Keratinocyte (primary cell): ENCODE results near the gene EIF2AK2.

ENCODE experiments used
- EZH2 ChIP-seq: IDR thresholded peaks from one replicate; pipeline ENCODE4 v1.6.1; 2012; ENCODE audit warnings: inconsistent platforms, mild to moderate bottlenecking, low read length, moderate library complexity
- TF ChIP-seq, protein P1 (sequence below), 3 experiments: IDR thresholded peaks in 1 of 3; conservative IDR thresholded peaks in 1 of 3; optimal IDR thresholded peaks in 1 of 3; 2 replicates in 2 of 3; 3 replicates in 1 of 3; pipeline versions ENCODE3 to v1.5.1; 2011; ENCODE audit warnings: low read length in 3 of 3, mild to moderate bottlenecking in 3 of 3, moderate library complexity in 2 of 3, control low read depth in 1 of 3, inconsistent platforms in 1 of 3; ENCODE audit not compliant: insufficient read depth in 2 of 3; ENCODE audit errors: extremely low read depth in 1 of 3

DNA sequence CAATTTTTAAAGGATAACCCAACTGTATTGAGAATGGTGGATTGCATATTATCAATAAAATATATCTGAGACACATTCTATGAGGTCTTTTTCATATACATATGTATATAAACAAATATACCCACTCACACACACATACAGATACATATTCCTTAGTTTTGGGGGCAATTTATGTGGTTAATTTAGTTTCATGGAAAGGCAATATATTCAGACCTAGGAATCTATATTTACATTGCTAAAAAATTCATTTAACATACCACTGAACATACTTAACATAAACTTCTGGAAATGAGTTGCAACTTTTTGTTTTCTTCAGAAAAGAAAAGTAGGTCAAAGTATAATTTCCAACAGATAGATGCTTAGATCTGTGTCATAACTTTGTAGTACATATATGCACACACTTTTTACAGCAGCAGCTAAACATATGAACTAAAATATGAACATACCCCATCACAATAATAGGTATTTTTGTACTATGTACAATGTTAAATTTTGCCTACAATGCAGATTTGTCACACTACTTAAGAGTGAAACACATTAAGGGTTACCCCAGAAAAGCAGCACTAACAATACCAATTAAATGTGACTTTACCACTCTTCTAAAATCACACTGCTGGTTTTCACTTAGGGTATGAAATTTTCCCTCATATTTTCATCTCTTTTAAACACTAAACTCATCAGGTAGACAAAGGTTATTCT, 95.6 kb downstream of the EIF2AK2 start:
- TF ChIP-seq, protein P1, sequence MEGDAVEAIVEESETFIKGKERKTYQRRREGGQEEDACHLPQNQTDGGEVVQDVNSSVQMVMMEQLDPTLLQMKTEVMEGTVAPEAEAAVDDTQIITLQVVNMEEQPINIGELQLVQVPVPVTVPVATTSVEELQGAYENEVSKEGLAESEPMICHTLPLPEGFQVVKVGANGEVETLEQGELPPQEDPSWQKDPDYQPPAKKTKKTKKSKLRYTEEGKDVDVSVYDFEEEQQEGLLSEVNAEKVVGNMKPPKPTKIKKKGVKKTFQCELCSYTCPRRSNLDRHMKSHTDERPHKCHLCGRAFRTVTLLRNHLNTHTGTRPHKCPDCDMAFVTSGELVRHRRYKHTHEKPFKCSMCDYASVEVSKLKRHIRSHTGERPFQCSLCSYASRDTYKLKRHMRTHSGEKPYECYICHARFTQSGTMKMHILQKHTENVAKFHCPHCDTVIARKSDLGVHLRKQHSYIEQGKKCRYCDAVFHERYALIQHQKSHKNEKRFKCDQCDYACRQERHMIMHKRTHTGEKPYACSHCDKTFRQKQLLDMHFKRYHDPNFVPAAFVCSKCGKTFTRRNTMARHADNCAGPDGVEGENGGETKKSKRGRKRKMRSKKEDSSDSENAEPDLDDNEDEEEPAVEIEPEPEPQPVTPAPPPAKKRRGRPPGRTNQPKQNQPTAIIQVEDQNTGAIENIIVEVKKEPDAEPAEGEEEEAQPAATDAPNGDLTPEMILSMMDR (optimal IDR thresholded peaks at IDR 0.05 in 1 of 3, IDR thresholded peaks at IDR 0.05 in 1 of 3, conservative IDR thresholded peaks at IDR 0.05 in 1 of 3; ENCODE audit: extremely low read depth in 1 of 3, insufficient read depth in 2 of 3, low read length in 3 of 3), result no peak
- TF ChIP-seq EZH2, result no peak
